Lung (tissue), 12 donors: ENCODE results near the gene SSR3. TPM values are rescaled to one million over a fixed set of nuclear protein-coding genes. Genes with fewer than 3 reads are reported as not detected.
A peak's percentile ranks its signal among the peaks of the same experiment; 100 is the strongest.

Source experiments
- ATAC-seq: fragments of 200-7000 bp; cut with Tn5 transposase; one replicate; pipeline ENCODE4 v1.9.1; 2020; ENCODE audit warnings: moderate number of reproducible peaks; ENCODE audit not compliant: insufficient read depth, low FRiP score
- DNase-seq, 3 donors: peaks; one replicate each; pipeline ENCODE4 v3.0.0-alpha.2; 2013 to 2017
- H3K27ac ChIP-seq, 2 donors: one replicate each; pipeline ENCODE4 v1.5.1; 2013; ENCODE audit warnings: mild to moderate bottlenecking in 2 of 2, moderate library complexity in 2 of 2, control low read depth in 1 of 2, inconsistent platforms in 1 of 2, low read depth in 1 of 2, low read length in 1 of 2
- H3K27me3 ChIP-seq, 3 donors: one replicate each; pipeline ENCODE4 v1.5.1; 2013; ENCODE audit warnings: low read length in 2 of 3; ENCODE audit not compliant: control insufficient read depth in 3 of 3, insufficient read depth in 3 of 3
- H3K36me3 ChIP-seq, 4 donors: one replicate each; pipeline ENCODE4 v1.5.1; 2013; ENCODE audit warnings: low read length in 4 of 4, mild to moderate bottlenecking in 1 of 4, moderate library complexity in 1 of 4; ENCODE audit not compliant: control insufficient read depth in 4 of 4, insufficient read depth in 4 of 4
- H3K4me1 ChIP-seq, 5 donors: one replicate each; pipeline ENCODE4 v1.5.1; 2013; ENCODE audit warnings: low read length in 5 of 5, mild to moderate bottlenecking in 2 of 5, moderate library complexity in 1 of 5; ENCODE audit not compliant: control insufficient read depth in 5 of 5, insufficient read depth in 5 of 5
- H3K4me3 ChIP-seq: one replicate; pipeline ENCODE4 v1.5.1; 2013; ENCODE audit warnings: mild to moderate bottlenecking, control low read depth, moderate library complexity
- H3K9ac ChIP-seq, 2 donors: one replicate each; pipeline ENCODE4 v1.5.1; 2013; ENCODE audit warnings: low read length in 2 of 2, control low read depth in 1 of 2; ENCODE audit not compliant: insufficient read depth in 1 of 2
- H3K9me3 ChIP-seq, 4 donors: one replicate each; pipeline ENCODE4 v1.5.1; 2013; ENCODE audit warnings: low read length in 3 of 4, mild to moderate bottlenecking in 1 of 4, moderate library complexity in 1 of 4; ENCODE audit not compliant: control insufficient read depth in 4 of 4, insufficient read depth in 3 of 4
- WGBS, 2 donors: extraction: QIAGEN DNeasy Blood & Tissue Kit; methylation state at CpG; one replicate each; pipeline ENCODE4 v1.1.7; 2013; 5-methylcytosine and 5-hydroxymethylcytosine counted together
- polyA plus RNA-seq, 2 donors: library from polyadenylated mRNA; stranded (reverse); fragments of 200-250 nt; gene quantifications; one replicate each; pipeline ENCODE4 v1.2.1, GENCODE V29; 2013
- total RNA-seq, 2 donors: library from RNA; depleted of rRNA in 1 of 2; stranded (reverse); fragments of >200 nt in 1 of 2; gene quantifications; one replicate each; pipeline ENCODE4 v1.2.1, GENCODE V29; 2014 to 2021
- TF ChIP-seq, protein P1 (sequence below): IDR thresholded peaks from 2 replicates; pipeline ENCODE4 v1.5.1; 2012; ENCODE audit warnings: mild to moderate bottlenecking; ENCODE audit errors: control extremely low read depth, extremely low read depth
- donor health status: control.
- donor health status: control.
- donor health status: Bipolar disorder and iron deficiency.
- donor health status: healthy.
- donor health status: DM: yes; HTN: yes; CAD: no.

SSR3 gene
- total and polyA plus RNA-seq, 4 donors: 83.7 to 209 (median 188) TPM

GRCh38 chr3:156543043-156543555 lies 11.8 kb downstream of the SSR3 start:
- DNase-seq (no peak), ATAC-seq (no peak)
- Histone ChIP-seq H3K9ac (no peak overlapping the region), H3K36me3 (peaks cover 16 to 45% (median 34%) of the 10 kb centered on the region in 4 donors), H3K27ac (peak overlapping the region in 1 of 2 donors; percentile 78), H3K4me1 (peaks cover 0 to 36% (median 0%) of the 10 kb centered on the region in 5 donors), H3K9me3 (no peaks in the 10 kb centered on the region), H3K4me3 (no peak overlapping the region), H3K27me3 (no peaks in the 10 kb centered on the region)
- WGBS, 2 donors: 80 to 91% methylated on average over 2 of the region's 2 CpGs
- TF ChIP-seq, protein P1, sequence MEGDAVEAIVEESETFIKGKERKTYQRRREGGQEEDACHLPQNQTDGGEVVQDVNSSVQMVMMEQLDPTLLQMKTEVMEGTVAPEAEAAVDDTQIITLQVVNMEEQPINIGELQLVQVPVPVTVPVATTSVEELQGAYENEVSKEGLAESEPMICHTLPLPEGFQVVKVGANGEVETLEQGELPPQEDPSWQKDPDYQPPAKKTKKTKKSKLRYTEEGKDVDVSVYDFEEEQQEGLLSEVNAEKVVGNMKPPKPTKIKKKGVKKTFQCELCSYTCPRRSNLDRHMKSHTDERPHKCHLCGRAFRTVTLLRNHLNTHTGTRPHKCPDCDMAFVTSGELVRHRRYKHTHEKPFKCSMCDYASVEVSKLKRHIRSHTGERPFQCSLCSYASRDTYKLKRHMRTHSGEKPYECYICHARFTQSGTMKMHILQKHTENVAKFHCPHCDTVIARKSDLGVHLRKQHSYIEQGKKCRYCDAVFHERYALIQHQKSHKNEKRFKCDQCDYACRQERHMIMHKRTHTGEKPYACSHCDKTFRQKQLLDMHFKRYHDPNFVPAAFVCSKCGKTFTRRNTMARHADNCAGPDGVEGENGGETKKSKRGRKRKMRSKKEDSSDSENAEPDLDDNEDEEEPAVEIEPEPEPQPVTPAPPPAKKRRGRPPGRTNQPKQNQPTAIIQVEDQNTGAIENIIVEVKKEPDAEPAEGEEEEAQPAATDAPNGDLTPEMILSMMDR: no peak

GRCh38 chr3:156542101-156543042 lies 12.5 kb downstream of the SSR3 start:
- Histone ChIP-seq H3K36me3 (peaks cover 14 to 39% (median 33%) of the 10 kb centered on the region in 4 donors), H3K9ac (no peak overlapping the region), H3K9me3 (no peaks in the 10 kb centered on the region), H3K27me3 (no peaks in the 10 kb centered on the region), H3K4me3 (no peak overlapping the region), H3K27ac (peak overlapping the region in 1 of 2 donors; percentile 78), H3K4me1 (peaks cover 0 to 34% (median 0%) of the 10 kb centered on the region in 5 donors)
- DNase-seq: no peak
- 62 to 83% methylated on average over 5 of the region's 5 CpGs for WGBS, 2 donors
- TF ChIP-seq, protein P1: no peak
- no peak for ATAC-seq

DNA sequence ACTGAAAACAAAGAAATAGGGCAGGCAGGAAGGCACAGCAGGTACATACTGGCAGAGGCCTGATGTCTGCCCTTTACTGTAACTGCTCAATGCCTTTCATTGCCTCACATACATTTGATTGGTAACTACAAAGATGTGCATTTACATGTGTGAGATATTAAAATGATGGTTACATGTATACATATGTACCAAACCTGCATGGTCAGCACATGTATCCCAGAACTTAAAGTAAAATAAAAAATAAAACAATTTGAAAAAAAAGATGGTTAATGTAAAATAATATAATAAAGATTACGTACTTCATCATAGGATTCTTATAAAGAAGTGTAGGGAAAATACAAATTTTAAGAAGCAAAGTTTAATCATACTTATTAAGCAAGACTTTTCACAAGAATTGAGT lies 15.1 kb downstream of the SSR3 start:
- 98 to 100% methylated on average over 1 of the region's 1 CpG for WGBS, 2 donors
- H3K36me3 ChIP-seq: peaks cover 8 to 34% (median 27%) of the 10 kb centered on the region in 4 donors

More for the DNA sequence above, 15.1 kb downstream of the SSR3 start:
- TF ChIP-seq, protein P1: no peak
- Histone ChIP-seq H3K9ac (no peak overlapping the region), H3K4me1 (peaks cover 0 to 25% (median 5%) of the 10 kb centered on the region in 5 donors), H3K27me3 (no peaks in the 10 kb centered on the region), H3K4me3 (no peak overlapping the region), H3K9me3 (no peaks in the 10 kb centered on the region), H3K27ac (no peak overlapping the region)
- no peak for ATAC-seq
- DNase-seq: no peak
